ENCODE results near the gene UPF3A.
"Not testable (repeated sequence)": the region's sequence is repeated elsewhere in the genome, so short reads cannot be mapped to it uniquely, and the experiment has no call there.

The UPF3A gene

DNA sequence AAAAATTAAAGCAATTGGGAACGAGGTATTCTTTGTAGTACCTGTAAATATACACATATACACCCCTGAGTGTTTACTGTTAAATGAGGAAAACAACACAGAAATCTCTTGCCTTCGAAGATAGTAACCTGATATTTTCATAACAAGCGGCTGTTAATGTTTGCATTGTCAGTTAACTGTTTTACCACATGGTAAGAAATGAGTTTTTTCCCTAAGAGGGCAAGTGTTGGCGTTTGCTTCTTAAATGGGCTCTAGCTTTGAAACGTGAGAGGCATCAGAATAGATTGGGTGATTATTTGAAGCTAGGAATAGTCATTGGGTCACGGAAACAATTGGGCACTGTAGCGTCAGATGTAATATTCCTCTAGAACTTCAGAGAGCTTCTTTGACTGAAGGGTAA lies 22.0 kb upstream of the UPF3A start:
- H3K27ac ChIP-seq = no peak overlapping the region

DNA sequence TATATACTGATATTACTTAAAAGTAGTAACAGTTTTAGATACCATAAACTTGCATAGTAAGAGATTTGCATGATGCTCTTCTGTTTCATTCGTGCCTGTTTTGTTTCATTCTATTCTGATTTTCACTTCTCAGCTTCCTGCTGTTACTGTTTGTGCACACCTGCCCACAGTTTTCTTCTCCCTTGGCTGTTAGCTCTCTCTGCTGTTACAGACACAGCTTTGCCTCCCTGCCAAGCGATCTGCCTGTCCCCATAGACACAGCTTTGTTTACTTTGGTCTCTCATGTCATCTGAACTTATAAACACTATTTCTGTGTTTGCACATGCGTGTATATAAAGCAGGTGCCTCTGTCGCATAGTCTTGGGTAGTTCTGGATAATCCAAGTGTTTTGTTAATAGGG lies 21.4 kb upstream of the UPF3A start:
- Histone ChIP-seq H3K27ac (no peak overlapping the region), H3K27me3 (no peaks in the 10 kb centered on the region), H3K9me3 (no peaks in the 10 kb centered on the region), H3K4me1 (ENCODE audit: control insufficient read depth in 1 of 2, insufficient read depth in 1 of 2, low read depth in 1 of 2, low read length in 1 of 2) (no peaks in the 10 kb centered on the region), H3K36me3 (peaks cover 97% of the 10 kb centered on the region), H3K4me3 (ENCODE audit: low read depth in 1 of 2, low read length in 1 of 2) (no peak overlapping the region)
- TF ChIP-seq, protein P1, sequence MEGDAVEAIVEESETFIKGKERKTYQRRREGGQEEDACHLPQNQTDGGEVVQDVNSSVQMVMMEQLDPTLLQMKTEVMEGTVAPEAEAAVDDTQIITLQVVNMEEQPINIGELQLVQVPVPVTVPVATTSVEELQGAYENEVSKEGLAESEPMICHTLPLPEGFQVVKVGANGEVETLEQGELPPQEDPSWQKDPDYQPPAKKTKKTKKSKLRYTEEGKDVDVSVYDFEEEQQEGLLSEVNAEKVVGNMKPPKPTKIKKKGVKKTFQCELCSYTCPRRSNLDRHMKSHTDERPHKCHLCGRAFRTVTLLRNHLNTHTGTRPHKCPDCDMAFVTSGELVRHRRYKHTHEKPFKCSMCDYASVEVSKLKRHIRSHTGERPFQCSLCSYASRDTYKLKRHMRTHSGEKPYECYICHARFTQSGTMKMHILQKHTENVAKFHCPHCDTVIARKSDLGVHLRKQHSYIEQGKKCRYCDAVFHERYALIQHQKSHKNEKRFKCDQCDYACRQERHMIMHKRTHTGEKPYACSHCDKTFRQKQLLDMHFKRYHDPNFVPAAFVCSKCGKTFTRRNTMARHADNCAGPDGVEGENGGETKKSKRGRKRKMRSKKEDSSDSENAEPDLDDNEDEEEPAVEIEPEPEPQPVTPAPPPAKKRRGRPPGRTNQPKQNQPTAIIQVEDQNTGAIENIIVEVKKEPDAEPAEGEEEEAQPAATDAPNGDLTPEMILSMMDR (IDR thresholded peaks at IDR 0.05) = no peak

More for the DNA sequence above, 22.0 kb upstream of the UPF3A start:
- Histone ChIP-seq H3K4me1 (ENCODE audit: control insufficient read depth in 1 of 2, insufficient read depth in 1 of 2, low read depth in 1 of 2, low read length in 1 of 2) (no peaks in the 10 kb centered on the region), H3K36me3 (peaks cover 97% of the 10 kb centered on the region), H3K9me3 (no peaks in the 10 kb centered on the region), H3K27me3 (no peaks in the 10 kb centered on the region), H3K4me3 (ENCODE audit: low read depth in 1 of 2, low read length in 1 of 2) (no peak overlapping the region)
- TF ChIP-seq, protein P1 (IDR thresholded peaks at IDR 0.05) = no peak

DNA sequence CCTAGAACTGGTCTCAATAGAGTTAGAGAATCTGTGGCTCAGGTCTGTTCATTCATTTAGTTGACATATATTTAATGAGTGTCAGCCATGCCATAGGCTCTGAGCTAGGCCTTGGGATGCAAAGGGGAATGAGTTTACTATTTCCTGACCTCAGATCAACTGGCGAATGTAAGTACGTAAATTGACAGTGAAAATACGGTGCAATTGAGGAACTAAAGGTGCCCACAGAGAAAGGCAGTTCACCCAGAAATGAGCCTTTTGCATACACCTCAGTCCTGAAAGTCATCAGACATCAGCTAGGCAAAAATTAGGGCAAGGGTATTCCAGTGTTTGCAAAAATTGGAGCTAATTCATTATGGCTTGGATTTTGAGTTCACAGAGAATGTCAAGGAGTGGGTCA lies 20.6 kb upstream of the UPF3A start:
- H3K36me3 ChIP-seq = peaks cover 97% of the 10 kb centered on the region
- TF ChIP-seq, protein P1 (IDR thresholded peaks at IDR 0.05) = no peak
- no peak overlapping the region for H3K27ac ChIP-seq
- H3K27me3 ChIP-seq = no peaks in the 10 kb centered on the region
- H3K4me1 ChIP-seq (ENCODE audit: control insufficient read depth in 1 of 2, insufficient read depth in 1 of 2, low read depth in 1 of 2, low read length in 1 of 2) = no peaks in the 10 kb centered on the region
- H3K4me3 ChIP-seq (ENCODE audit: low read depth in 1 of 2, low read length in 1 of 2) = no peak overlapping the region
- H3K9me3 ChIP-seq = no peaks in the 10 kb centered on the region

DNA sequence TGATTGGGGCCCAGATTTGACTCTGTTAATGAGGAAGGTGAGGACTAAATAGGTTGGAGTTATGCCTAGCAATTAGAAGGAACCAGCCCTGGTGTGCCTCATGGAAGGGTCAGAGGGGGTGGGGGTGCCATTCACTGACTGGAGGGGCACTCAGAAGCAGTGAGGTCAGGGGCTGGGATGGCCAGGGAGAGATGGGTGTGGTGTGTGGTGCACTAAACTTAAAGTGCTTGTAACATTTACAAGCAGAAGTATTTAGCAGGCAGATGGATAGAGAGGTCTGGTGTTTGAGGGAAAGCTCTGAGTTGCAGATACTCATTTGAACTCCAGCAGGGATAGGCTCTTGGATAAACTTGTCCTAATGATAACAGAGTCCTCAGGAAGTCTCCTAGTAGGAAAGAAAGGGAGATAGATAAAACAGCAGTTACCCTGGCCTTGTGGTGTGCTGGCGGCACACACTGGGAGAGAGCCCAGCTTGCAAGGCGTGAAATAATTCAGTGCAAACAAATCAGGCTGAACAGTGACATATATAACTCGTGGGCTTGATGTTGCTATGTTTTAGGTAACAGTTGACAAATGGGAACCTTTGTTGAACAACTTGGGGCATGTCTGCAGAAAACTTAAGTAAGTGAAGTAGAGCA lies 20.0 kb upstream of the UPF3A start:
- no peak overlapping the region for H3K4me3 ChIP-seq (ENCODE audit: low read depth in 1 of 2, low read length in 1 of 2)
- TF ChIP-seq, protein P1 (IDR thresholded peaks at IDR 0.05) = no peak
- no peaks in the 10 kb centered on the region for H3K4me1 ChIP-seq (ENCODE audit: control insufficient read depth in 1 of 2, insufficient read depth in 1 of 2, low read depth in 1 of 2, low read length in 1 of 2)

DNA sequence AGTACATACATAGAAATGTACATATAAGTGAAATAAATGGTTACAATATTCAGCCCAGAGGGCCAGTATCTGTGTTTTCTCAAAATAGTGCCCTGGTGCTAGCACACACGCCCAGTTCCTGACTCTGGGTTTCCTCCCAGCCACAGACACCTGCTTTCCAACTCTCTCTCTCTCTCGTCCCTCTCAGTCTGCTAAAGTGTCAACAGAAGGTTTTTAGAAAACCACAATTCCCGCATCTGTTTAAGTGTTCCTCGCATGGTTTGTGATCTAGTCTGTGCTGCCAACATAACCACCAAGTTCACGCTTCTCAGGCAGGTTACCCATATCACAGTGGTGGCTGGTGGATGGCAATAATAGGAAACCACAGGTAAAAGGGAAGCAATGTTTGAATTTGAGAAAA lies 17.8 kb upstream of the UPF3A start:
- Histone ChIP-seq H3K9me3 (no peaks in the 10 kb centered on the region), H3K27ac (no peak overlapping the region), H3K27me3 (no peaks in the 10 kb centered on the region), H3K36me3 (peaks cover 95% of the 10 kb centered on the region), H3K4me1 (ENCODE audit: control insufficient read depth in 1 of 2, insufficient read depth in 1 of 2, low read depth in 1 of 2, low read length in 1 of 2) (no peaks in the 10 kb centered on the region), H3K4me3 (ENCODE audit: low read depth in 1 of 2, low read length in 1 of 2) (no peak overlapping the region)
- TF ChIP-seq, protein P1 (IDR thresholded peaks at IDR 0.05) = no peak

More for the DNA sequence above, 20.0 kb upstream of the UPF3A start:
- Histone ChIP-seq H3K36me3 (peaks cover 97% of the 10 kb centered on the region), H3K27ac (no peak overlapping the region), H3K27me3 (no peaks in the 10 kb centered on the region), H3K9me3 (no peaks in the 10 kb centered on the region)

DNA sequence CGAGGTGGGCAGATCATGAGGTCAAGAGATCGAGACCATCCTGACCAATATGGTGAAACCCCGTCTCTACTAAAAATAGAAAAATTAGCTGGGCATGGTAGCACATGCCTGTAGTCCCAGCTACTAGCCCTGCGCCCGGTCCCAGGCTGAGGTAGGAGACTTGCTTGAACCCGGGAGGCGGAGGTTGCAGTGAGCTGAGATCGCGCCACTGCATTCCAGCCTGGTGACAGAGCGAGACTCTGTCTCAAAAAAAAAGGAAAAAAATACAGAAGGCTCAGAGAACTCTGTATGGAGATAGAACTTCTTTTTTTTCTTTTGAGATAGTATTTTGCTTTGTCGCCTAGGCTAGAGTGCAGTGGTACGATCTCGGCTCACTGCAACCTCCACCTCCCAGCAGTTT lies 17.1 kb upstream of the UPF3A start:
- H3K4me3 ChIP-seq (ENCODE audit: low read depth in 1 of 2, low read length in 1 of 2); H3K27ac ChIP-seq; H3K9me3 ChIP-seq; H3K4me1 ChIP-seq (ENCODE audit: control insufficient read depth in 1 of 2, insufficient read depth in 1 of 2, low read depth in 1 of 2, low read length in 1 of 2); H3K27me3 ChIP-seq: not testable (repeated sequence)
- peaks cover 96% of the 10 kb centered on the region for H3K36me3 ChIP-seq
